ENCODE results near the gene CD1B.
"Not testable (repeated sequence)": the region's sequence is repeated elsewhere in the genome, so short reads cannot be mapped to it uniquely, and the experiment has no call there.

The CD1B gene

DNA sequence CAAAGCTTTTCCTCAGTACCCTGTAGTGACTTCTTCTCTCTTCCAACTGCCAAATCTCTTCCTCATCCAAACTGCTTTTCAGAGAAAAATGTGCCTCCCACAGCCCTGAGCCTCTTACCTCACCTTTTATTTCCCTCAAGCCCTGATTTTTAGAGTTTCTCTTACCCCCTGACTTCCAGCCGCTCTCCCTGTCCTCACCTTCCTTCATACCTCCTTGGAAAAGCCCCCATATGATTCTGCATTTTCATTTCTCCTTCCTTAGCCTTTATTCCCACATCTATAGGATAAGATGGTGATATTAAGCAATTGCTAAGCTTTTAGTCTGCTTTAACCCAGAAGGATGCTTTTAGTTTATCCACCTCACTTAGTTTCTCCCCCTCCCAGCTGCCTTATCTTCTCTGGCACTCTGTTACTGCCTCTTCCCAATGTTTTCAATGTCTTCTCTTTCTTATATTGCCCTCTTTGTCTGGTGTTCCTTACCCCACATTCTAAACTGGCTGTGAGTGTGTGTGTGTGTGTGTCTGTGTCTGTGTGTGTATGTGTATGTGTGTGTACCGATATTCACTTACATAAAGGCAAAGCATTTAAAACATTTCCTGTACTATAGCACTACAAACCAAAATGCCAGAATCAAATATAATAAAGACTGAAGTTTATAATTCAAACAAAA lies at the start of gene CD1B:
Gene CD1B, minus strand, starts transcription at position 51 of the 670 bp plus-strand sequence. CDS start 108 bp downstream, outside the sequence.
- no peak for DNase-seq

DNA sequence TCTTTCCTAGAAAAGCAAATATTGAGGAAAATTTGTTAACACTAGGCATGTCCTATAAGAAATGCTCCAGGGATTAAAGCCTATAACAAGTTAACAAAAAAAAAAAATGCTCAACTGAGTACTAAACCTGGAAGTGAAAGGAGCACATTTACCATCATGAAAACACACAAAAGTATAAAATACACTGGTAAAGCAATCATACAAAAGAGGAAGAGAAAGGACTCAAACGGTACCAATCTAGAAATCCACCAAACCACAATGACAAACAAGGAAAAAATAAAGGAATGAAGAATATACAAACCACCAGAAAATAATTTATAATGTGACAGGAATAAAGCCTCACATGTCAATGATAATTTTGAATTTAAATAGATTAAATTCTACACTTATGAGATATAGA lies 43.5 kb upstream of the CD1B start:
- DNase-seq, result no peak

DNA sequence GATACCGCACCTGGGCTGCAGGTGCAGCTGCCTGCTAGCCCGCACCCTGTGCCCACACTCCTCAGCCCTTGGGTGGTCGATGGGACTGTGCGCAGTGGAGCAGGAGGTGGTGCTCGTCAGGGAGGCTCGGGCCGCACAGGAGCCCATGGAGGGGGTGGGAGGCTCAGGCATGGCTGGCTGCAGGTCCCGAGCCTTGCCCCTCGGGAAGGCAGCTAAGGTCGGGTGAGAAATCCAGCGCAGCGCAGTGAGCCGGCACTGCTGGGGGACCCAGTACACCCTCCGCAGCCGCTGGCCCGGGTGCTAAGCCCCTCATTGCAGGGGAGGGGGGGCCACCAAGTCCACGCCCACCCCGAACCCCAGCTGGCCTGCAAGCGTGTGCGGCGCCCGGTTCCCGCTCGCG lies 42.8 kb upstream of the CD1B start:
- DNase-seq, result not testable (repeated sequence)

DNA sequence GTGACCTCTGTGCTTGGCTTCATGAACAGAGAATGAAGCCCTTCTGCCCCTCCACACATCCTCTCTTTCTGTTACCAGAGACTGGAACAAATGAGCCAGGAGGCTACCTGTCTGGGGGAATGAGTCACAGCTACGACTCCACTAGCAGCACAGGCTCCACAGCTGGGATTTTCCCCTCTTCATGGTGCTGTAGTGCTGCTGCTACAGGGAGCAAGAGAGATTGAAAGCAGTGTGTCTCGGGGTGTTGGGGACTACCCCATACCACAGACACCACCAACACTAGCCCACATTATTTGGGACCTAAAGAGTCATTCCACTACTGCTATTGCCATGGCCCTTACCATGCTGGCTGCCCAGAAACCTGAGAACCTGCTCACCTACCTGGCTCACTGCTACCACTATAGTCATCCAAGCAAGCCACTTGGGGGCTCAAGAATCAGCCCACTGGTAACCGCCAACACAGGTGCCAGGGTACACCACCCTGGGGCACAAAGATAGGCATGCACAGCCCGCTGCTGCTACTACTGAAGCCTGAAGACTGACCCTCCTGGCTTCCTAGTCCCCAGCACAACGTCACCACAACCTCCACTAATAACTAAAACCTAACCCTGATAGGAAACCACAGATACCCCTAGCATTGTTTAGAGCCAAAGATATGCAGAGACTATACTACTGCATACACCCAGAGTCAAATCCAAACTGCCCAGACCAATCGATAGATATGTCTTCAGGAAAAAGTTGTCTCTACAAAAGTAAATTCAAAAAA lies 40.0 kb upstream of the CD1B start:
- no peak for DNase-seq

DNA sequence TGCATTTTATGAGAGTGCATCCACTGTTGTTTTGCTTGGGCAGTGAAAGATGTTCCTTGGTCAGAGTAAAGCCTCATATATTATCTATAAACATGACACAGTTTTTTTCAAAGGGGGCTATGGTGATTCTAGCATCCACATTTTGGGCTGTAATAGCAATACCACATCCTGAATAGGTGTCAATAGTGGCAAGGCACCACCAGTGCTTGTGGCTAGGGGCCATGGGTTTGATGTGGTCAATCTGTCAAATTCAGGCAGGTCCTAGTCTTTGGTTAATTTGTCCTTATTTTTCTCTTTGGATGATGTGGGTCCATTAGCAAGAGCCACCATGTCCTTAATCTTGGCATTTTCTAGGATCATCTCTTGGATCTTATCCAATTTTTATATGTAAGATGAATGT lies 35.5 kb upstream of the CD1B start:
- no peak for DNase-seq

DNA sequence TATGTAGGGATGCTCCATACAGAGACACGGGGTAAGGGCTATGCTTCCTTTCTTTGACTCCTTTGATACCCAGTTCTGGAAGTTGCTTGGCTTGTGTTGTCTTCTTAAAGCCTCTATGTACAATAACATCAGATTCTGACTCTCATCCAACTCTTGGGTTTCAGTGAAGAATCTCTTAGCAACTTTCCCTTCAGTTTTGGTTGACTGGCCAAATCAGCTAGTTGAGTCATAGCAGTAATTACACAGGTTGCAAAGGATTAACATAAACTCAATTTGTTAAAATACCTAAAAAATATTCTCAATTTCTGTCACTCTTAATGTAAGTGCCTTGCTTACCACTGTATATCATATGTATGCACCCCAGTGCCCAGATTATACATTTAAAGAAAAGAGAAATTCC lies 31.6 kb upstream of the CD1B start:
- no peak for DNase-seq

DNA sequence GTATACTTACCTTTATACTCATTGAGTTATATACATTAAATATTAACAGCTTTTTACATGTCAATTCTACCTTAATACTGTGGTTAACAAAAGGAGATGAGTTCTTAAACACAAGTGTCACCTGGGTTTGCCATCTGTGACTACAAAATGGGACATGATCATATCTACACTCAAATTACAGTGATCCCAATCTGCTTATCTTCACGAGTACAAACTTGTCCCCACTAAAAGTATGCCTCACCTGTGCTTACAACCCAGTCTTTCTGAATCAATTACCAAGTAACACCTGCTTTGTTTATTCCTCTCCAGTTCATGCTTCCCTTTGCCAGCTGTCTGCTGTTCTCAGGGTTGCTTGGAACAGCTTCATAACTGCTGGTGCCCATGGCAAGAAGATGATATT lies 31.2 kb upstream of the CD1B start:
- no peak for DNase-seq

DNA sequence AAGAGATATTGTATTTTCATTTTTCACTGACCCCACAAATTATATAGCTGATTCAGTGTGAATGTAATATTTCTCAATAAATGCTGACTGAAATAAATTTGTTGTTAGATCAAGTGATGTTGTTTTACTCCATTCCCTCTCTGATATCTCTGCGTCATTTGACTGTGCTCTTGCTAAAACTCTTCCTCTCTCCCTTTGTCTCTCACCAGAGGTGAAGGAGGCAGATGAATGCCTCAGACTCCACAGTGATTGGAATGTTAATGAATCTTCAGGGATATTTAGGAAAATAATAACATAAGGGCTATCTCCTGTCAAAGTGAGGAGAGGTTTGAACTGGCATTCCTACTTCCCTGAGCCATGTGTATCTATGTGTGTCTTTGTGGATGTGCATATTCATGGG lies 26.1 kb upstream of the CD1B start:
- no peak for DNase-seq

DNA sequence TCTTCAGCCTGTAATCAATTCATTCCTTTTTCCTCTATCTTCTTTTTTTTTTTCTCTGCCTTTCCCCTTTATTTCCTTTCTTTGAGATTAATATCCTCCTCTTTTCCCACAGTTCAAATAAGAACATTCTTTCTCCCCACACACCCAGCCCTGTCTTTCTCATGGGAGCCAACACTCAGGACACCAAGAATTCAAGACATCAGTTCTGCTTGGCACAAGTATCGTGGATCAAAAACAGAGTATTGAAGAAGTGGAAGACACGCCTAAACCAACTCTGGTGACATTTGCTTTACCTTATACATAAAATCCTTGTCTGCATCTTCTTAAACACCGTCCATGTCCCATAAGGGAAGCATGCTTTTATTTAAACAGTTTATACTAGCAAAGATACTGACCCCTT lies 25.3 kb upstream of the CD1B start:
- DNase-seq, result no peak

DNA sequence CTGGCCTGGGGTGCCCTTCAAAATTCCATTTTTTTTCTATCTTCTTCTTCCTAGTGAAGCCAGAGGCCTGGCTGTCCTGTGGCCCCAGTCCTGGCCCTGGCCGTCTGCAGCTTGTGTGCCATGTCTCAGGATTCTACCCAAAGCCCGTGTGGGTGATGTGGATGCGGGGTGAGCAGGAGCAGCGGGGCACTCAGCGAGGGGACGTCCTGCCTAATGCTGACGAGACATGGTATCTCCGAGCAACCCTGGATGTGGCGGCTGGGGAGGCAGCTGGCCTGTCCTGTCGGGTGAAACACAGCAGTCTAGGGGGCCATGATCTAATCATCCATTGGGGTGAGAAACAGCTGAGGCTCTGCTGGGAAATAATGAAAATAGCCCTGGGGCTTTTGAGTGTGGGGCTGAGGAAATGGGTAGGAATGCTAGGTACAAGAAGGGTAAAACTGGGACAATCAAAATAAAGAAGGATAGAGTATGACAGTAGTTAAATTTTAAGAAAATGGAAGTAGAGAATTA lies 24.5 kb upstream of the CD1B start:
- no peak for DNase-seq

DNA sequence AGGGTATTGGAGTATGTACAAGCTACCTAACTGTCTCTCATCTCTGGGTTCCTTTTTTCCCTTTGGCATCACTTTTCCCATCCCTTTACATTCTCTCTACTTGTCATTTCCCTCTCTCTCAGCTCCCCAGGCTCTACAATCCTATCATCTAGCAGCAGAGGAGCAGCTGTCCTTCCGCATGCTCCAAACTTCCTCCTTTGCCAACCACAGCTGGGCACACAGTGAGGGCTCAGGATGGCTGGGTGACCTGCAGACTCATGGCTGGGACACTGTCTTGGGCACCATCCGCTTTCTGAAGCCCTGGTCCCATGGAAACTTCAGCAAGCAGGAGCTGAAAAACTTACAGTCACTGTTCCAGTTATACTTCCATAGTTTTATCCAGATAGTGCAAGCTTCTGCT lies 22.9 kb upstream of the CD1B start:
- no peak for DNase-seq

DNA sequence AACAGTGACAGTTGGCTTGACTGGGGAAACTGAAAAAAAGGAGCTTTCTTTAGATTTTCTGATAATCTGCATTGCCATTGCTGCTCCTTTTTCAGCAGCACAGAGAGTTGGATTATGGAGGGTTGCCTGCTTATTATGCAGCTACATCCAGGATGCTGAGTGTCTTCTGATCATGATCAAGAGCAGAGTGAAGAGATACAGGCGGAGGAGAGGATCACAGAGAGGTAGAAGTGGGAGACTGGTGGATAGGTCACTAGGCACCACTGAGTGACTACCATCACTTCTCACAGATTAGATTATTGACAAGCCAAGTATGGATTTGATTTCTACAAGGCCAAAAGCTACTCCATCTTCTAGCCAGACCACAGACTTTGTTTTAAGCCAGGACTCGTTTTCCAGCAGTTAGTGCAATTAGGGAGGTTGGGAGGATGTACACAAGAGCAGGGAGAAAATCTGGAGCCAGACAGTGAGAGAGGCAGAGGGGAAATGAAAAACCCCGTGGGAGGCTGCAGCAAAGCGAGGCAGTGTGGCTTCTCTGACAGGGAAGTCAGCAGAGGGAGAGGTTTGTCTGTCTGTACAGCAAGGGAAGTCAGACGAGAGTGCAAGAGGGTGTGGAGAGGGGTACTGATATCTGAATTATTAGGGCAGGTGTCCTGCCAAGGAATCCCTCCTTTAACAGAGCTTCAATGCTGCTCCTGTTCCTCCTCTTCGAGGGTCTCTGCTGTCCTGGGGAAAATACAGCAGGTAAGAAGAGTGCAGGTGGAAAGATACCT lies 22.2 kb upstream of the CD1B start, which contains the start of gene CD1E:
Gene CD1E, plus strand, starts transcription at position 592 of the 773 bp plus-strand sequence. Its CDS starts 95 bp downstream, at position 687.
- DNase-seq, result no peak

DNA sequence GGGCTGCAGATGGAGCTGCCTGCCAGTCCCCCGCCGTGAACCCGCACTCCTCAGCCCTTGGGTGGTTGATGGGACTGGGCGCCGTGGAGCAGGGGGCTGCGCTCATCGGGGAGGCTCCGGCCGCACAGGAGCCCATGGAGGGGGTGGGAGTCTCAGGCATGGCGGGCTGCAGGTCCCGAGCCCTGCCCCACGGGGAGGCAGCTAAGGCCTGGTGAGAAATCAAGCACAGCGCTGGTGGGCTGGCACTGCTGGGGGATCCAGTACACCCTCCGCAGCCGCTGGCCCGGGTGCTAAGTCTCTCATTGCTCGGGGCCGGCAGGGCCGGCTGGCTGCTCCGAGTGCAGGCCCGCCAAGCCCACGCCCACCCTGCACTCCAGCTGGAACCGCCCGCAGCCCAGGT lies 17.6 kb upstream of the CD1B start:
- not testable (repeated sequence) for DNase-seq

DNA sequence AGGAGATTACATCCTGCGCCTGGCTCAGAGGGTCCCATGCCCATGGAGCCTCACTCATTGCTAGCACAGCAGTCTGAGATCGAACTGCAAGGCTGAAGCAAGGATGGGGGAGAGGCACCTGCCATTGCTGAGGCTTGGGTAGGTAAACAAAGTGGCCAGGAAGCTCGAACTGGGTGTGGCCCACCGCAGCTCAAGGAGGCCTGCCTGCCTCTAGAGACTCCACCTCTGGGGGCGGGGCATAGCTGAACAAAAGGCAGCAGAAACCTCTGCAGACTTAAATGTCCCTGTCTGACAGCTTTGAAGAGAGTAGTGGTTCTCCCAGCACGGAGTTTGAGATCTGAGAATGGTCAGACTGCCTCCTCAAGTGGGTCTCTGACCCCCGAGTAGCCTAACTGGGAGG lies 5.1 kb upstream of the CD1B start:
- DNase-seq, result not testable (repeated sequence)

DNA sequence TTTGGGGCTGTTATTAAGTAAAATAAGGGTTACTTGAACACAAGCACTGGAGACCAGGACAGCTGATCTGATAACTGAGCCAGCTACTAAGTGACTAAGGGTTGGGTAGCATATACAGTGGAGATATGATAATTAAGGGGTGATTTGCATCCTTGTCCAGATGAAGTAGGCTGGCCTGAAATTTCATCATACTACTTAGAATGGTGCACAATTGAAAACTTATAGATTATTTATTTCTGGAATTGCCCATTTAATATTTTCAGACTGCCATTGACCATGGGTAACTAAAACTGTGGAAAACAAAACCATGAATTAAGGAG lies 3.8 kb upstream of the CD1B start:
- no peak for DNase-seq

DNA sequence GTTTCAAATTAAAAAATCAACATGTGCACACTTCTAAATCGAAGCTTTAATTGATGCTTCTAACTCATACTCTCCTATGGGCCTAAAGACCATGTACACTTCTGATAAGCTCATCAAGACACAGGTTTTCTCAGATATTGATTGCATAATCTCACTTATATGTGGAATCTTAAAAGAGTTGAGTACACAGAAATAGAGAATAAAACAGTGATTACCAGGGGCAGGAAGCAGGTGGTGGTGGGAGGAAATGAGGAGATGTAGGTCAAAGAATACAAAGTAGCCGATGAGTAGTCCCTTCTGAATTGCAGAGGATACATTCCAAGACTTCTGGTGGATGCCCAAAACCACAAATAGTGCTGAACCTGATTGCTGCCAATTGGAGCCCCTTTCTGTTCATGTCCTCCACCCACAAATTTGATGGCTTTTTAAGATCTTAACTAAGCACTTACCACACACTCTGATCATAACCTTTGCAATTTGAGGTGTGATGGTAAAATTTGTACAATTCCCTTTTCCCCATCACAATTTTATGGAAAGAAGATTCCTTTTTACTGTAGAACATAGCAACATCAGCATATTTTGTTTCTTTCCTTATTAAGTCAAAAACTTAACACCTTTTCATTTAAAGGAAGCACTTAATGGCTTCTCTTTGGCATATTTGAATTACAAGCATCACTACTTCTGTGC lies 3.3 kb upstream of the CD1B start:
- DNase-seq, result no peak

DNA sequence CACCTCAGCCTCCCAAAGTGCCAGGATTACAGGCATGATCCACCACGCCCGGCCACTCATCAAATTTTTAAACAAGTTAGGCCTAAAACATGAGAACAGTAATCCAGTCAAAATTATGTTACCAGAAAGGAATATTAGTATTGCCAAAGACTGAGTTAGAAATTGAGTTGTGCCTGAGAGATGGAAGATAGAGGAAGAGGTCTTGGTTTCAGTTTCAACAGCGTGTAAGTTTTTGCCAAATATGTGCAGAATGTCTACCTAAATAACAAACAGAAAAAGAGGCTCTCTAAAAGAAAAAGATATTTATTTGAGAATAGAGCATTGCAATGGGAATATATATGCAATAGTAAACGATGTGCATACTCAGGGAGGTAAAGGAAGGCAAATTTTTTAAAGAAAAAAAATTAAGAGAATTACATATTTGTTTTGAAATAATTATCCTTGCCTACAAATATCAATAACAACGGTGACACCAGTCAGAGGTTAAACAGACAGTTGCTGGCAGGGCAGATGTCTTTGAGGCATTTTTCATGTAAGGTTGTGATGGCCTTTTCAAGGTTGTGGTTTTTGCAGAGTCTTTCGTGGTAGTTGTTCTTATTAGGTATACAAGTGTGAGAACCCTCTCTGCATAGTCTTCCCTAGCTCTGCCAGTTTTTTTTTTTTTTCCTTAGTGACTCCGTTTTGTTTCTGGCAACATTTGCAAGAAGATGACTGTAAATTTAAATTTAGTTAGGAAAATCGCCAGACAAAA lies 2.2 kb upstream of the CD1B start:
- DNase-seq, result no peak

DNA sequence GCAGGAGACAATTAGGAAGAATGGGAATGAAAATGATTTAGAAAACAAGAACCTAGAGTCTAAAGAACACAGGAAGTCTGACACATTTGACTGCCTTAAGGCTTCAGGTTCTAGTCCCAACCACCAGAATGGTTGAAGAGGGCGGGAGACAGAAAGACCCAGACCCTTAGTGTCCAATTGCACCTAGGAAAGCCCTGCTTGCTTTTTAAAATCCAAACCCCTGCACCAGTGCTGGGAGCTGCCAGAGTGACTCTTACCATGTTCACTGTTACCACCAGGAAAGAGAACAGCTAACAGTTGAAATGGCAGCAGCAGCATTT lies 265 bp downstream of the CD1B start:
- no peak for DNase-seq

DNA sequence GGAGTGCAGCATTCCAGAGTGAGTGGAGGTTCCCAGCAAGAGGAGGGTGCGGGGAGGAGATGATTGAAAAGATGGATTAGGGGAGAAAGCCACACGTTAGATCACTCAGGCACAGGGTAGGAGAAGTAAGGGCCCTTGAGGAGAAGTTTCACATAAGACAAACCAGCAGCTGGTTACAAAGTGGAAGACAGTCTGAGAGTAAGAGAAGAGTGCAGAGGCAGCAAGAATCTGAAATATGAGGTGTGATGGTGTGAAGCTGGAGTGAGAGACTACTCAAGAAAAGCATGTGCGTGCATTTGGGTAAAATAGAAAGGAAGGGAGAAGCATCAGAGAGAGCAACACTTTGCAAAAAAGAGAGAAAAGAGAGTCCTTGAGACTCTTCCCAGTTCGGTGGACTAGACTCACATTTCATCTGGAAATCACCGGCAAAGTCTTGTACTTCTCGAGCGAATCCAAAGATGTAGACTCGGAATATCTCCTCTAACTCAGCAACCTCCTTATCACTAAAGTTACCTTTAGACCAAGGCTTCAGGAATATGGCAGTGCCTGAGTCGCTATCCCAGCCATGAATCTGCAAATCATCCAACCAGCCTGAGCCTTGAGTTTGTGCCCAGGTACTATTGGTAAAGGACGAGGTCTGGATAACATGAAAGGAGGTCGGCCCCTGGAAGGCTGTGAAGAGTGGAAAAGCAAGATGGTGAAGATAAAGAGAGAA lies 783 bp downstream of the CD1B start:
- no peak for DNase-seq

DNA sequence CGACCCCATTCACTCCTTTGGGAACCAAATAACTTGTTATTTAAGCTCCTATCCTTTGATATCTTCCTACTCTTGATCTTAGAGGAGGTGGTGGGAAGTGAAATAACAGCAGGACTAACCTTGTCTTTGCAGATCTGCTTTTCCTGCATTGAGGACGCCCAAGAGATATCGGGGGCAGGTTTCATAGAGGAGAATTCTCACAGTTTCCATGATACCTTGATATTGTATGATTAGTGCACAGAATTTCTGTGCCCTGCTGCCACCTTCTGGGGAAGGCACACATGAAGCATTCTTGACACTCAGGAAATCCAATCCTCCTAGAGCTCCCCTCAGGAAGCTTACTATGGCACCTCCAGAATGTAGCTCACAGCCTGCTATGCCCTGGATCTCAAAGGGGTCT lies 1.6 kb downstream of the CD1B start:
- no peak for DNase-seq

DNA sequence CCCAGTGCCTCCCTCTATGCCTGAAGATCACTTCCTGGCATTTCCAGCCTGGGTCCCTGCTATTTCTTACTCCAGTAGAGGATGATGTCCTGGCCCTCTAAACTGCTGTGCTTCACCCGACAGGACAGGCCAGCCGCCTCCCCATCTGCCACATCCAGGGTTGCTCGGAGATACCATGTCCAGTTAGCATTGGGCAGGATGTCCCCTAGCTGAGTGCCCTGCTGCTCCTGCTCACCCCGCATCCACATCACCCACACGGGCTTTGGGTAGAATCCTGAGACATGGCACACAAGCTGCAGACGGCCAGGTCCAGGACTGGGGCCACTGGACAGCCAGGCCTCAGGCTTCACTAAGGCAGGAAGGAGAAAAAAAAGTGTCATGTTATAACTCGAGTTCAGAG lies 2.0 kb downstream of the CD1B start:
- no peak for DNase-seq

DNA sequence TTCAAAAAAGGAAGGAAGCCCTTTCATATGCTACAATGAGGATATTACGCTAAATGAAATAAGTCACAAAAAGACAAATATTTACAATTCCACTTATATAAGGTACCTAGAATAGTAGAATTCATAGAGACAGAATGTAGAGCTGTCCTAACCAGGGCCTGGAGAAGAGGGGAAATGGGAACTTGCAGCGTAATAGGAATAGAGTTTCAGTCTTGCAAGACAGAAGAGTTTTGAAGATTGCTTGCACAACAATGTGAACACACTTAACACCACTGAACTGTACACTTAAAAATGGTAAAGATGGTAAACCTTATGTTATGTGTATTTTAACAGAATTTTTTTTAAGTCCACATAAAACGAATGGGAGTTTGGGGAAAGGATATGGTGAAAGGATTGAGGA lies 2.9 kb downstream of the CD1B start:
- no peak for DNase-seq

All from SIG-M5 (cell line).